ENCODE measurements around the gene SEZ6L.

GRCh38 chr22:26360169-26360885, 191.1 kb downstream of the SEZ6L start:
- no peak for TF ChIP-seq EP300 (IDR thresholded peaks at IDR 0.05)
- TF ChIP-seq POLR2A (IDR thresholded peaks at IDR 0.05), result no peak
- TF ChIP-seq, protein P1, sequence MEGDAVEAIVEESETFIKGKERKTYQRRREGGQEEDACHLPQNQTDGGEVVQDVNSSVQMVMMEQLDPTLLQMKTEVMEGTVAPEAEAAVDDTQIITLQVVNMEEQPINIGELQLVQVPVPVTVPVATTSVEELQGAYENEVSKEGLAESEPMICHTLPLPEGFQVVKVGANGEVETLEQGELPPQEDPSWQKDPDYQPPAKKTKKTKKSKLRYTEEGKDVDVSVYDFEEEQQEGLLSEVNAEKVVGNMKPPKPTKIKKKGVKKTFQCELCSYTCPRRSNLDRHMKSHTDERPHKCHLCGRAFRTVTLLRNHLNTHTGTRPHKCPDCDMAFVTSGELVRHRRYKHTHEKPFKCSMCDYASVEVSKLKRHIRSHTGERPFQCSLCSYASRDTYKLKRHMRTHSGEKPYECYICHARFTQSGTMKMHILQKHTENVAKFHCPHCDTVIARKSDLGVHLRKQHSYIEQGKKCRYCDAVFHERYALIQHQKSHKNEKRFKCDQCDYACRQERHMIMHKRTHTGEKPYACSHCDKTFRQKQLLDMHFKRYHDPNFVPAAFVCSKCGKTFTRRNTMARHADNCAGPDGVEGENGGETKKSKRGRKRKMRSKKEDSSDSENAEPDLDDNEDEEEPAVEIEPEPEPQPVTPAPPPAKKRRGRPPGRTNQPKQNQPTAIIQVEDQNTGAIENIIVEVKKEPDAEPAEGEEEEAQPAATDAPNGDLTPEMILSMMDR (IDR thresholded peaks at IDR 0.05), result peak; percentile 54 to 95 (median 88)
